Cortex of kidney (tissue), 1 donor: Measurements from ENCODE around the gene UTP20.

Source experiments
- DNase-seq: peaks from one replicate; lab custom pipeline; 2025; lab: John Stamatoyannopoulos, UW

Gene UTP20

DNA sequence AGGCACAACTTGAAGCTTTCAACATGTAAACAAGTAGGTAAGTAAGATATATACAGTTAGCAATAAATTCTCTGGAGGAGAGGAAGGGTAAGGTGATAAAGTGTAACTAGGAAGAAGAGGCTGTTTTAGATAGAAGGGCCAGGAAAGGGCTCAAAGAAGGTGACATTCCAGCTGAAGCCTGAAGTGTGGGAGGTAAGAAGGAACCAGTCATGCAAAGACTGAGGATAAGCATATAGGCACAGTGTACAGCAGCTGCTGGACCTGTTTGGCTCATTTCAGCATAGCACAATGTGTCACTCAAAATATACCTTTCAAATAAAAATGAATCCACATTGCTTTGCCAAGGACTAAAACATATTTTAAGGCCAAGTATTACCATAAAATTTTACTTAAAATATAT lies 156.2 kb downstream of the UTP20 start:
- no peak for DNase-seq
